Measurements from ENCODE around the gene SNU13.
"Not testable (repeated sequence)": the region's sequence is repeated elsewhere in the genome, so short reads cannot be mapped to it uniquely, and the experiment has no call there.

Gene SNU13

GRCh38 chr22:41638748-41639147 is 49.9 kb downstream of the SNU13 start:
- TF ChIP-seq, protein P1, sequence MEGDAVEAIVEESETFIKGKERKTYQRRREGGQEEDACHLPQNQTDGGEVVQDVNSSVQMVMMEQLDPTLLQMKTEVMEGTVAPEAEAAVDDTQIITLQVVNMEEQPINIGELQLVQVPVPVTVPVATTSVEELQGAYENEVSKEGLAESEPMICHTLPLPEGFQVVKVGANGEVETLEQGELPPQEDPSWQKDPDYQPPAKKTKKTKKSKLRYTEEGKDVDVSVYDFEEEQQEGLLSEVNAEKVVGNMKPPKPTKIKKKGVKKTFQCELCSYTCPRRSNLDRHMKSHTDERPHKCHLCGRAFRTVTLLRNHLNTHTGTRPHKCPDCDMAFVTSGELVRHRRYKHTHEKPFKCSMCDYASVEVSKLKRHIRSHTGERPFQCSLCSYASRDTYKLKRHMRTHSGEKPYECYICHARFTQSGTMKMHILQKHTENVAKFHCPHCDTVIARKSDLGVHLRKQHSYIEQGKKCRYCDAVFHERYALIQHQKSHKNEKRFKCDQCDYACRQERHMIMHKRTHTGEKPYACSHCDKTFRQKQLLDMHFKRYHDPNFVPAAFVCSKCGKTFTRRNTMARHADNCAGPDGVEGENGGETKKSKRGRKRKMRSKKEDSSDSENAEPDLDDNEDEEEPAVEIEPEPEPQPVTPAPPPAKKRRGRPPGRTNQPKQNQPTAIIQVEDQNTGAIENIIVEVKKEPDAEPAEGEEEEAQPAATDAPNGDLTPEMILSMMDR (IDR thresholded peaks at IDR 0.05; ENCODE audit: low read depth, low read length): no peak
- no peak for DNase-seq (ENCODE audit: extremely low read depth, low read depth)

GRCh38 chr22:41638124-41638523 is 50.5 kb downstream of the SNU13 start:
- TF ChIP-seq, protein P1 (IDR thresholded peaks at IDR 0.05; ENCODE audit: low read depth, low read length): no peak
- no peak for DNase-seq (ENCODE audit: extremely low read depth, low read depth)

DNA sequence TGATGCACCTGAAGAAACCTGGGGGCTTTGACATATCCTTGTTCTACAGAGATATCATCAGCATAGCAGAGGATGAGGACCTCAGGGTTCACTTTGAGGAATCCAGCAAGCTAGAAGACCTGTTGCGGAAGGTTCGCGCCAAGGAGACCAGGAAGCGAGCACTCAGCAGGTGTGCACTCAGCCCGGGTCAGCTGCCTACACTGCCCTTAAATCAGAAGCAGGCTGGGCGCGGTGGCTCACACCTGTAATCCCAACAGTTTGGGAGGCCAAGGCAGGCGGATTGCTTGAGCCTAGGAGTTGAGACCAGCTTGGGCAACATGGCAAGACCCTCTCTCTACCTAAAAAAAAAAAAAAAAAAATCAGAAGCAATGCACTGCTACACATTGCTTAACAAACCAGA is 51.0 kb downstream of the SNU13 start:
- DNase-seq (ENCODE audit: extremely low read depth, low read depth): not testable (repeated sequence)

DNA sequence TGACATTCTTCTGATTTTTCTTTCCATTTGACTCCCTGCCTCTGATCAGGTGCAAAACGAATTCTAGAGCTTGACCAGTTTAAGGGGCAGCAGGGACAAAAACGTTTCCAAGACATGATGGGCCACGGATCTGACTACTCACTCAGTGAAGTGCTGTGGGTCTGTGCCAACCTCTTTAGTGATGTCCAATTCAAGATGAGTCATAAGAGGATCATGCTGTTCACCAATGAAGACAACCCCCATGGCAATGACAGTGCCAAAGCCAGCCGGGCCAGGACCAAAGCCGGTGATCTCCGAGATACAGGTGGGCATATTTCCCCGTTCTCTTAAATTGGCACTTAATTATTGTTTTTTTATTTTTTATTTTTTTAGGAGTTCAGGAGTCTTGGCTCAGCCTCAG is 52.2 kb downstream of the SNU13 start:
- no peak for DNase-seq (ENCODE audit: extremely low read depth, low read depth)
- TF ChIP-seq, protein P1 (IDR thresholded peaks at IDR 0.05; ENCODE audit: low read depth, low read length): no peak

DNA sequence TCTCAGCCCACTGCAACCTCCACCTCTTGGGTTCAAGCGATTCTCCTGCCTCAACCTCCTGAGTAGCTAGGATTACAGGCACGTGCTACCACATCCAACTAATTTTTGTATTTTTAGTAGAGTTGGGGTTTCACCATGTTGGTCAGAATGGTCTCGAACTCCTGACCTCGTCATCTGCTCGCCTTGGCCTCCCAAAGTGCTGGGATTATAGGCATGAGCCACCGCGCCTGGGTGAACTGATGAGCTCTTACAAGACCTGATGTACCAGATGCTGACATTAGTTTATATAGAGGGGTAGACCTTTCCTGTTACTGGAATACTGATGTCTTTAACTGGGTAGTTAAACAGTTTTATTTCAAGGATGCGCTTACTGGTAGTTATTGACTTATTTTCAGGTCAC is 54.1 kb downstream of the SNU13 start:
- DNase-seq (ENCODE audit: extremely low read depth, low read depth): not testable (repeated sequence)

GRCh38 chr22:41631615-41632014 is 57.1 kb downstream of the SNU13 start:
- not testable (repeated sequence) for DNase-seq (ENCODE audit: extremely low read depth, low read depth)

DNA sequence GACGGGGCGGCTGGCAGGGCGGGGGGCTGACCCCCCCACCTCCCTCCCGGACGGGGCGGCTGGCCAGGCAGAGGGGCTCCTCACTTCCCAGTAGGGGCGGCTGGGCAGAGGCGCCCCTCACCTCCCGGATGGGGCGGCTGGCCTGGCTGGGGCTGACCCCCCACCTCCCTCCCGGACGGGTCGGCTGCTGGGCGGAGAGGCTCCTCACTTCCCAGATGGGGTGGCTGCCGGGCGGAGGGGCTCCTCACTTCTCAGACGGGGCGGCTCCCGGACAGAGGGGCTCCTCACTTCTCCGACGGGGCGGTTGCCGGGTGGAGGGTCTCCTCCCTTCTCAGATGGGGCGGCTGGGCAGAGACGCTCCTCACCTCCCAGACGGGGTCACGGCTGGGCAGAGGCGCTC is 57.6 kb downstream of the SNU13 start:
- DNase-seq (ENCODE audit: extremely low read depth, low read depth): not testable (repeated sequence)

GRCh38 chr22:41625577-41625976 is 63.1 kb downstream of the SNU13 start:
- TF ChIP-seq, protein P1 (IDR thresholded peaks at IDR 0.05; ENCODE audit: low read depth, low read length): no peak
- no peak for DNase-seq (ENCODE audit: extremely low read depth, low read depth)
